Stimulated activated CD4-positive, alpha-beta T cell treated with anti-CD3 and anti-CD28 coated beads, TNF-alpha, amount 100 ng/mL, for 1 hour (primary cell): ENCODE measurements around the gene ALK.

ENCODE experiments used
- DNase-seq, 3 donors: peaks; one replicate each; pipeline ENCODE4 v3.0.0-alpha.2; 2020; ENCODE audit warnings: low read depth in 3 of 3, low spot score in 1 of 3

ALK gene

GRCh38 chr2:29614295-29614830 is 307.0 kb downstream of the ALK start:
- DNase-seq, result no peak

- no peak for DNase-seq
Observed at GRCh38 chr2:29613792-29614266, 307.6 kb downstream of the ALK start.

- DNase-seq, result no peak
Observed at GRCh38 chr2:29613067-29613466, 308.3 kb downstream of the ALK start.

GRCh38 chr2:29612568-29612967 is 308.8 kb downstream of the ALK start:
- no peak for DNase-seq

GRCh38 chr2:29611850-29612249 is 309.5 kb downstream of the ALK start:
- DNase-seq, result no peak

- DNase-seq, result no peak
Observed at GRCh38 chr2:29611261-29611660, 310.1 kb downstream of the ALK start.

GRCh38 chr2:29610569-29610968 is 310.8 kb downstream of the ALK start:
- DNase-seq, result no peak

GRCh38 chr2:29607038-29607420 is 314.4 kb downstream of the ALK start:
- DNase-seq, result no peak

GRCh38 chr2:29606104-29607037 is 315.0 kb downstream of the ALK start:
- no peak for DNase-seq

GRCh38 chr2:29603341-29603740 is 318.0 kb downstream of the ALK start:
- no peak for DNase-seq

GRCh38 chr2:29601872-29602271 is 319.5 kb downstream of the ALK start:
- no peak for DNase-seq

- no peak for DNase-seq
Observed at GRCh38 chr2:29601321-29601720, 320.1 kb downstream of the ALK start.

GRCh38 chr2:29599946-29600345 is 321.4 kb downstream of the ALK start:
- DNase-seq, result no peak

- no peak for DNase-seq
Observed at GRCh38 chr2:29598978-29599377, 322.4 kb downstream of the ALK start.

GRCh38 chr2:29597035-29597434 is 324.4 kb downstream of the ALK start:
- no peak for DNase-seq

- no peak for DNase-seq
Observed at GRCh38 chr2:29596584-29596983, 324.8 kb downstream of the ALK start.

- no peak for DNase-seq
Observed at GRCh38 chr2:29591600-29591999, 329.8 kb downstream of the ALK start.

GRCh38 chr2:29590211-29590610 is 331.2 kb downstream of the ALK start:
- no peak for DNase-seq

GRCh38 chr2:29589440-29590103 is 331.8 kb downstream of the ALK start:
- DNase-seq, result no peak

GRCh38 chr2:29587402-29588190 is 333.8 kb downstream of the ALK start:
- DNase-seq, result no peak

GRCh38 chr2:29586919-29587318 is 334.5 kb downstream of the ALK start:
- no peak for DNase-seq
